ENCODE measurements around the gene GRAMD1A.

- TF ChIP-seq CTCF (conservative IDR thresholded peaks at IDR 0.05; ENCODE audit: low read depth, low read length), result no peak
- no peak for TF ChIP-seq EZH2 (IDR thresholded peaks at IDR 0.05; ENCODE audit: low read length, unreplicated experiment)
- TF ChIP-seq EZH2phosphoT487 (IDR thresholded peaks at IDR 0.05; ENCODE audit: borderline replicate concordance, low read length), result no peak
These were observed 40.9 kb downstream of the GRAMD1A start for GRCh38 chr19:35040826-35041547.
